ENCODE measurements around the gene SELENBP1. TPM values are rescaled to one million over a fixed set of nuclear protein-coding genes. Genes with fewer than 3 reads are reported as not detected.

The SELENBP1 gene
- total RNA-seq, 2 donors from 2014 or later, result 41.7 to 43.6 TPM

DNA sequence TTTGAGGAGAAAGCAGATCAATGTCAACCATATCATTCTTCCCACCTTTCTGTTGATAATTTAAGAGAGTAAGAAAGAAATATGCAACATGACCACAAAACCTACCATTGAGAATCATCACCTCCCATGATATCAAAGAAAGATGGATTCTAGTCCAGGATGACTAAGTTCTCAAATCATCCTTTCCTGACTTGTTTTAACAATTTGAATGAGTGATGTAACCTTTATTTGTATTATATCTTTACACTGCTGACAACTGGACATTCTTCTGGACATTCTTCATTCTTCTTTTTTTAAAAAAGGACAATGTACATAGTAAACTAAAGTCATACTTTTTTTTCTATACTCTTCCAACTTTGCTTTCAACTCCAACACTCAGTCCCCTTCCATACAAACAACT, 36.4 kb upstream of the SELENBP1 start:
- no peak for DNase-seq (ENCODE audit: low spot score)
- Histone ChIP-seq H3K4me1 (no peaks in the 10 kb centered on the region), H3K4me3 (no peak overlapping the region), H3K27me3 (no peaks in the 10 kb centered on the region), H3K9me3 (no peaks in the 10 kb centered on the region), H3K36me3 (peaks cover 81% of the 10 kb centered on the region), H3K27ac (no peak overlapping the region)
- TF ChIP-seq, protein P1, sequence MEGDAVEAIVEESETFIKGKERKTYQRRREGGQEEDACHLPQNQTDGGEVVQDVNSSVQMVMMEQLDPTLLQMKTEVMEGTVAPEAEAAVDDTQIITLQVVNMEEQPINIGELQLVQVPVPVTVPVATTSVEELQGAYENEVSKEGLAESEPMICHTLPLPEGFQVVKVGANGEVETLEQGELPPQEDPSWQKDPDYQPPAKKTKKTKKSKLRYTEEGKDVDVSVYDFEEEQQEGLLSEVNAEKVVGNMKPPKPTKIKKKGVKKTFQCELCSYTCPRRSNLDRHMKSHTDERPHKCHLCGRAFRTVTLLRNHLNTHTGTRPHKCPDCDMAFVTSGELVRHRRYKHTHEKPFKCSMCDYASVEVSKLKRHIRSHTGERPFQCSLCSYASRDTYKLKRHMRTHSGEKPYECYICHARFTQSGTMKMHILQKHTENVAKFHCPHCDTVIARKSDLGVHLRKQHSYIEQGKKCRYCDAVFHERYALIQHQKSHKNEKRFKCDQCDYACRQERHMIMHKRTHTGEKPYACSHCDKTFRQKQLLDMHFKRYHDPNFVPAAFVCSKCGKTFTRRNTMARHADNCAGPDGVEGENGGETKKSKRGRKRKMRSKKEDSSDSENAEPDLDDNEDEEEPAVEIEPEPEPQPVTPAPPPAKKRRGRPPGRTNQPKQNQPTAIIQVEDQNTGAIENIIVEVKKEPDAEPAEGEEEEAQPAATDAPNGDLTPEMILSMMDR (IDR thresholded peaks at IDR 0.05), result no peak

DNA sequence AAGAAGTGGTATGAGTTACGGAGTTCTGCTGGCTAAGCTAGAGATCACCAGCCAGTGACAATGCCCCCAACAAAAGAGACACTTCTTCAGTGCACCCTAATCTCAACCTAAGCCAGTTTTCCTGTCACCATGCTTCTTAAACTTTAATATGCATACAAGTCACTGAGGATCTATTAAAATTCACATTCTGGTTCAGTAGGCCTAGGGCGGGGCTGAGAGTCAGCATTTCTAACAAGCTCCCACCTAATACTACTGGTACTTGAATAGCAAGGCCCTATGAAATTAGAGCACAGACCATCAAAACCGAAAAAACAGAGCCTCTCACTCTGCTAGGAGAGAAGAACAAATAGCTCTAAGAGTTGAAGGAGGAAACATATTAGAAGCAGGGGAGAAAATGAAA, 34.8 kb upstream of the SELENBP1 start:
- no peaks in the 10 kb centered on the region for H3K4me1 ChIP-seq
- no peaks in the 10 kb centered on the region for H3K9me3 ChIP-seq
- H3K27ac ChIP-seq, result no peak overlapping the region
- TF ChIP-seq, protein P1 (IDR thresholded peaks at IDR 0.05), result no peak
- no peak for DNase-seq (ENCODE audit: low spot score)
- no peaks in the 10 kb centered on the region for H3K27me3 ChIP-seq
- peaks cover 91% of the 10 kb centered on the region for H3K36me3 ChIP-seq
- H3K4me3 ChIP-seq, result no peak overlapping the region

DNA sequence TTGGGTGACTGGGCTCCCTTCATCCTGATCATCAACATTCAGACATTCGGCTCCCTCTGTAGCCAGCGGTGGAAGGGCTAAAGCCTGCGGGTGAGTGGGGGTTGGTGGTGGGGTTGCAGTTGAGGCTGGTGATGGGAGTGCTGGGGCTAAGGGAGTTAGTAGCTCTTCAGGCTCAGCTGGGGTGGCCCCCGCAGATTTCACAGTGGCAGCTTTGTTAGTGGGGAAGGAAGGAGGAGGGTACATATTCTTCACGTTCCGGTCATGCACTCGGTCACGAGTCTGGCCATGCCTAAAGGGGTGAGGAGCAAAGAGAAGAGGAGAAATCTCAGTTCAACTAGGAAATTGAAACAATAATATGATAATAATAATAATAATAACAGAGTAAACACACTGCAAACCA, 33.7 kb upstream of the SELENBP1 start:
- Histone ChIP-seq H3K27ac (peak overlapping the region in 1 of 2 donors; percentile 12), H3K27me3 (no peaks in the 10 kb centered on the region), H3K9me3 (no peaks in the 10 kb centered on the region), H3K4me1 (peaks cover 0 to 2% of the 10 kb centered on the region in 2 donors), H3K4me3 (no peak overlapping the region), H3K36me3 (peaks cover 91% of the 10 kb centered on the region)
- TF ChIP-seq, protein P1 (IDR thresholded peaks at IDR 0.05), result no peak
- no peak for DNase-seq (ENCODE audit: low spot score)

DNA sequence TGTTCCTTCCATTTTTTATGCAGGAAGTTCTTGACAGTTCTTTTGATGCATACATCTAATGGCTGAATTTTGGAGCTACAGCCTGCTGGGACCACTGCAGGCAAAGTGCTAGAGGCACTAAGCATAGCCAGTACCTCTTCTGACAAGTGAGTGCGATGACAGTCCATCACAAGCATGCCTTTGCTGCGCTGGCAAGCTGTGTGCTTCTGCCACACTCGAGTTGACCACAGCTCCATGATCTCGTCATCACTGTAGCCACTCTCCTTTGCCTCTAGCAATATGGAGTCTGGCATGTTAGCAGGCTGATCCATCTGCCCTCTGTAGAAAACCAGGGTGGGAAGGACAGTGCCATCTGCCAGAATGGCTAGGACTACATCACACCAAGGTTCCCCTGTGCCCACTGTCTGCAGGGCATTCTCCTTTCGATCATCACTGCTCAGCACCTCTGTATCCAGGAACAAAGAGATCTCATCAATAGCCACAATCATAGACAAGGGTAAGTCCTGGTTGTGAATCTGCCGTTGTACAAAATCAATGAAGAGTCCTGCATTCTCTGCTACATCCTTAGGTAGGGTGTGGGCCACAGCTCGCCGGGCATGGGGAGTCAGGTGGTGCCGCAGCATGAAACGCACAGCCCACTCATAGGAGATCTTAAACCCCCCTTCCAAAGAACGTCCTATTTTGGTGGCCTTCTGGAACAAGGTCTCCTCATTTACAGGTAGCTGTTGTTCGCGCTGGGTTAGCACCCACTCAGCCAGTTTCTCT, 32.9 kb upstream of the SELENBP1 start:
- H3K4me1 ChIP-seq, result peaks cover 0 to 10% of the 10 kb centered on the region in 2 donors
- H3K27me3 ChIP-seq, result no peaks in the 10 kb centered on the region
- peaks cover 91% of the 10 kb centered on the region for H3K36me3 ChIP-seq
- H3K9me3 ChIP-seq, result no peaks in the 10 kb centered on the region
- TF ChIP-seq, protein P1 (IDR thresholded peaks at IDR 0.05), result no peak
- H3K27ac ChIP-seq, result peak overlapping the region in 1 of 2 donors; percentile 12
- H3K4me3 ChIP-seq, result no peak overlapping the region
- DNase-seq (ENCODE audit: low spot score), result no peak

DNA sequence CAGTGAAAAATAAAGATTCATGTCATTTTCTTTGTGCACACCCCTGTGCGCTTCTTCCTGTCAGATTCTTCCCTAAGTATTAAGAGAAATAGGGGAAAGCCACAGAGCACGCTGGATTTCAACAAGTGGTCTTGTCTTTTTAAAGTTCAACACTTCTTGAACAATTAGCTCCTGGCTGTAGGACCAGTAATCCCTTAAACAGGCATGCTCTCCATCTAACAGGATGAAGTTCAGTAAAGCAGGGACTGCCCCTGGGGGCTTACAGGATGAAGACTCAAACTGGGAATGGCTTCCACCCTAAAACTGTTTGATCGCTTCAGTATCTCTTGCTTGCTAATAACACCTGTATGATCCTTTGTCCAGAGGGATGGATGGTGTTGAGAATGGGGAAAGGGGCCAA, 31.1 kb upstream of the SELENBP1 start:
- H3K9me3 ChIP-seq, result no peaks in the 10 kb centered on the region
- peaks cover 75% of the 10 kb centered on the region for H3K36me3 ChIP-seq
- TF ChIP-seq, protein P1 (IDR thresholded peaks at IDR 0.05), result no peak
- H3K27me3 ChIP-seq, result no peaks in the 10 kb centered on the region
- H3K4me3 ChIP-seq, result no peak overlapping the region
- H3K4me1 ChIP-seq, result peaks cover 0 to 15% of the 10 kb centered on the region in 2 donors
- no peak overlapping the region for H3K27ac ChIP-seq
- DNase-seq (ENCODE audit: low spot score), result no peak

DNA sequence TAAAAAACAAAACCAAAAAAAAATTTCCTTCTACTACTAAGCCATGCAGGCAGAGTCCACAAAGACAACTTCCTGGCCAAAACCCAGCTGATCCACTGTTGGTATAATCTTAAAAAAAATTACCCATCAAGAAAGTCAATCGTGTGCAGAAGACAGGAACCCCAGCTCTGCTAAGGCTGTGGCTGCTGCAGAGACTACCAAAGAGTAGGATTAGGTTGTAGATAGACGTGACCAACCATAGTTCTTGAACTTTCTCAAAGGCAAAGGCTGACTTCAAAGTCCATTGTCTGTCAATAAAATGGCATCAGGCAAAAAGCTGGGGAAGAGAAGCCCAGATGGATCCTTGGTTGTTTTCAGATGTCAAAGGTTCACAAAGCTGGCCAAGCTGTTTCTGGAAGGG, 30.3 kb upstream of the SELENBP1 start:
- H3K27me3 ChIP-seq, result no peaks in the 10 kb centered on the region
- H3K27ac ChIP-seq, result no peak overlapping the region
- peaks cover 0 to 15% of the 10 kb centered on the region in 2 donors for H3K4me1 ChIP-seq
- TF ChIP-seq, protein P1 (IDR thresholded peaks at IDR 0.05), result no peak
- H3K36me3 ChIP-seq, result peaks cover 66% of the 10 kb centered on the region
- no peak for DNase-seq (ENCODE audit: low spot score)
- H3K4me3 ChIP-seq, result no peak overlapping the region
- no peaks in the 10 kb centered on the region for H3K9me3 ChIP-seq
